ENCODE measurements around the gene EML4.
"Not testable (repeated sequence)": the region's sequence is repeated elsewhere in the genome, so short reads cannot be mapped to it uniquely, and the experiment has no call there.

The EML4 gene

DNA sequence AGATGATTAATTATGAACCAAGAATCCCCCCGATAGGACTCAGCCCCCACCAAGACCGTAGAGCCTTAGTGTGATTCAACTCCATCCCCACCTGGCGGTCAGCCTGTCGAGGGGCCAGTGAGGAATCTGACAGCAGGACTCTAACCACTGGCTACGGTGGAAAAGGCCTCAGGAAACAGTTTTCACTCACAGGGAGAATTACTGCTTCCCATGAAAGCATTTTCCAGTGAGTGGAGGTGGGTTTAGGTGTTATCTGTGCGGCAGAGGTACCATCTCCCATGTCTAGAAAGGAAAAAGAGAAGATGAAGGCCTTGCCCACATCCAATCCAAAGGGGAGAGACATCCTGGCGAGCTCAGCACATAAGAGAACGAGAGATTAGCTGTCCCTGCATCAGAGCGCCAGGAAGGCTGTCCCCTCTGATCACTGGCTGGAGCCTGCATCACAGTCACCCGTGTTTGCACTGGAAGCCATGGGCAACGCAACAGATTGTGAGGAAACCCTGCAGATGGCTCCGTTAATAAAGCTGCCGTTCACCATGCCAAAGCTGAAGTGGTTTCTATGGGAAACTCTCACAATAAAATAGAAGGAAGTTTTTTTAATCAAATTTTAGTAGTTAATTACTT is 169.5 kb downstream of the EML4 start:
- no peak for DNase-seq

DNA sequence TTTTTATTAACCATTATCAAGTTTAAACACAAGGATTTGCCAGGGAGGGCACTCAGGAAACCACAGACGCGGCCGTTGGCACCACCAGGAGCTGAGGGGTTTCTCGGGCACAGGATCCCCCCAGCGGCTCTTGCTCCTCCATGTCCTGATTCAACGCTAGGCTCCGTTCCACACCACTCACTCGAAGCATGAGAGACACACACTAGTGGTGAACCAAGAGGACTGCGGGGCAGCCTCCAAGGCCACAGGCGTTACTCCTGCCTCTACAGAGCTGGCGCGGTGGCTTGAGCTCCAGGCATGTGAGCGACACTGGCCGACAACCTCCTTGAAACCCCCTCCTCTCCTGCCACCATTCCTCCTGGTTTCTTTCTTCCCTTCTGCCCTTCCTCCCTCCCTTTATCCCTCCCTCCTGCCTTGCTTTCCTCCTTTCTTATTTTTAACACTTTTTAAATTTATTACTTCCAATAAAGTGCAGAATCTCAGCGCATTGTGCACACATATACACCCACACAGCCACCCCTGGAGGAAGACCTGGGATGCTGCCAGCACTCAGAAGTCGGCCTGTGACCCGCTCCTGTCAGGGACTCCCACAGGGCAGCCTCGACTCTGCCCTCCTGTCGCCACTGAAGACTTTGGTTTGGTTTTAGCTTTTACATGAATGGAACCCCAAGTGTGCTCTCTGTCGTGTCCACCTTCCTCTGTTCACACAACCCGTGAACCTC is 170.2 kb downstream of the EML4 start:
- DNase-seq = no peak

- DNase-seq = no peak
Observed at GRCh38 chr2:42340045-42340937, 171.1 kb downstream of the EML4 start.

DNA sequence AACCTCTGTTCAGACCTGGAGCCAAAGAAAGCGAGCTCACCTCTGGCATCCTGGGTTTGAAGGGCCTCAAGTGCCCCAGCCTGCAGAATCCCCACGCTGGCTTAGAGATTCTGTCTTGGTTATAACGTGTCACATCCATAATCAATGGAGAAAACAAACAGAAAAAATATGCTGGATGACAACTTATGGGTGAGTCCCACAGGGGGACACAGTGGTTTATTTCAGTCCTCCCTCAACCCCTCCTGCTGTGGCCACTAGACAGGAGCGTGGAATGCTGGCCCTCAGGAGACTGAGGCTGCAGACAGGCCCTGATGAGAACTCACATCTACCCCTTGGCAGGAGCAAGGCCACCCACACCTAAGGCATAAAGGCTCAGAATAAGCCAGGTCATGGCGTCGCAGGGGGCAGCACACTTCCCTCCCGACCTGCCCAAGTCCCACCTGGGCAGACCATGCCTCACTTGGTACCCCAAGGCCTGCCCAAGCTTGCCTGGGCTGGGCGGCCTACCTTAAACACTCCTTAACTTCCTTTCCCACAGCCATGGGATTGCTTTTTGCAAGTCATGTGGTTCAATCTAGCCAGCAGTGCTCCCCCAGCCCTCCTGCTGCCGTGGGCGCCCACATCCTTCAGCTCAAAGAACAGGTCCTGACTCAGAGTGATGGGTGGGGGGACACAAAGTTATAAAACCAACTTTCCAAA is 171.9 kb downstream of the EML4 start:
- no peak for DNase-seq

DNA sequence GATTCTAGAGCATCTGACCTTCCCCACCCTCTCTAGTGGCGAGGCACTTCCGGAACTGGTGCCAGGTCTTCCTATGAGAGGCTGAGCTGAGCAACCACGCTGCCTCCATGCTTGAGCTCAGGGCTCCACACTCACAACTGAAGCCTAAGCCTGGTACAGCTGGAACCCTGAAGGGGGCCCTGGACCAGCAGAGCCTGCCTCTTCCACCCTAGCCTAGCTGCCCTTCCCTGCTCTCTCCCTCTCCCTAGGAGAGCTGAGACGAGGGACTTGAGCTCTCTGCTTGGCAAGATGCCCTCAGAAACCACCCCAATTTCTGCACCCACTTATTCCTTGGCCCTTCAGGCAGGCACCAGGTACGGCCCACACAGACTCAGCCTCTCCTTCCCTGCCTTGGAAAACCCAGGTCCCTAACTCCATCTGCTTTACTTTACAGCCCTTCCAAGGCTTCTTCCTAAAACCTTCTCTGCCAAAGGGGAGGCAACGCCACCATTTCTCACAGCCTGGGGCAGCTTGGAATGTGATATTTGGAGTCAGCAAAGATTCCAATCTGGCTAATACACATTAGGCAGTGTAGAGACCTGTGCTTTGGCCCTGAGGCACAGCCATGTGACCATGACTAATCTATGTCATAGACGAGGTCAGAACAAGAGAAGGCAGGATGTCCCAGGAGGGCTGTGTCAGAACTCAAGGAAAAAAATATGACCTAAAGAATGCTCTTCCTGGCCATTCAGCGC is 173.1 kb downstream of the EML4 start:
- no peak for DNase-seq

- DNase-seq = no peak
Observed at GRCh38 chr2:42342795-42343241, 173.7 kb downstream of the EML4 start.

- DNase-seq = no peak
Observed at GRCh38 chr2:42345986-42346385, 176.8 kb downstream of the EML4 start.

DNA sequence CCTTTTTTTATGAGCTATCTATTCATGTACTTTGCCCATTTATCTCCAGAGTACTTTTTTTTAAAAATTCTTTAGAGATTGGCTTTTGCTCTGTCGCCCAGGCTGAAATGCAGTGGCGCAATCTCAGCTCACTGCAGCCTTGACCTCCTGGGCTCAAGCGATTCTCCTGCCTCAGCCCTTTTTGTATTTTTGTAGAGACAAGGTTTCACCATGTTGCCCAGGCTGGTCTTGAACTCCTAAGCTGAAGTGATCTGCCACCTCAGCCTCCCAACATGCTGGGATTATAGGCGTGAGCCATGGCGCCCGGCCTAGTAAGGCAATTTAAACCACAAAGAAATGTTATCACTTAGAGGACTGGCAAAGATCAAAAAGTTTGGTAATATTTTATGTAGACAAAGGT is 177.7 kb downstream of the EML4 start:
- DNase-seq = not testable (repeated sequence)

DNA sequence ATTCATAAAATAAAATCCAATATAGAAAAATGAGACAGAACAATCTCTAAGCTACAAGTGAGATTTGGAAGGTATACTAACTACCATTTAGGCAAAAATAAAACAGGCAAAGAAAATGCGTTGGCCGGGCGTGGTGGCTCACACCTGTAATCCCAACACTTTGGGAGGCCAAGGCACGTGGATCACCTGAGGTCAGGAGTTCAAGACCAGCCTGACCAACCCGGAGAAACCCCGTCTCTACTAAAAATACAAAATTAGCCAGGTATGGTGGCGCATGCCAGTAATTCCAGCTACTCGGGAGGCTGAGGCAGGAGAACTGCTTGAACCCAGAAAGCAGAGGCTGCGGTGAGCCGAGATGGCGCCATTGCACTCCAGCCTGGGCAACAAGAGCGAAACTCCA is 178.4 kb downstream of the EML4 start:
- DNase-seq = not testable (repeated sequence)

DNA sequence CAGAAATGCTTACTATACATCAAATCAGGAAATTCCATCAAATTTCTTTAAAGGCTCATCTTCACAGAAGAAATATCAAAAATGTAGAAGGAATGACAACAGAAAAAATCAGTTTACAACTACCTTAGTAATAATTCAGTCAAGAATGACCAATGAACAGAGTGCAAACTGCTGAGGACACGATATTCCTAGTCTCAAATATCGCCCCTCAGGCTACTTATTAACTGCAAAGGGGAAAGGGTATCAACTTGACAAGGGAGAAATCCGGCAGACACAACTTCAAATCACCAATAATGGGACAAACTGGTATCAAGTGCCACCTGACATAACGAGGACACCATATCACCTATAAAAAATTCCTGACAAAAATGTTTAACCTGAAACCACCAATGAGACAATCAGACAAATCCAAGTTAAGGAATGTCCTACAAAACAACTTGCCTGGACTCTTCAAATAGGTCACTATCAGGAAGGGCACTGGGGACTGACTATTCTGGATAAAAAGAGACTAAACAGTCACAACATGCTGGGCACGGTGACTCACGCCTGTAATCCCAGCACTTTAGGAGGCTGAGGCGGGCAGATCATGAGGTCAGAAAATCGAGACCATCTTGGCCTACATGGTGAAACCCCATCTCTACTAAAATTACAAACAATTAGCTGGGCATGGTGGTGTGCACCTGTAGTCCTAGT is 179.1 kb downstream of the EML4 start:
- DNase-seq = no peak

GRCh38 chr2:42350434-42351063 is 181.4 kb downstream of the EML4 start:
- DNase-seq = no peak

DNA sequence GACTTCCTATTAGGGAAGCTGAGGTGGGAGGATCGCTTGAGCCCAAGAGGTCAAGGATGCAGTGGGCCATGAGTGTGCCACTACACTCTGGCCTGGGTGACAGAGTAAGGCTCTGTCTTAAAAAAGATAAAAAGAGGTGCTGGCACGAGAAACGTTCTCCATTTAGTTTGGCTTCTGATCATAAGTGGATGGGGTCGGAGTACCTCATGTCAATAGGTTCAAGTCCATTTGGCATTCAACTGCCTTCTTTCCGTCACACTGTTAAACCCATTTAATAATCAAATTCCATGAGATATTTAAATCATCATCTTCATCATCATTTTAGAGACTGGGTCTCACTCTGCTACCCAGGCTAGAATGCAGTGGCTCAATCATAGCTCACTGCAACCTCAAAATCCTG is 182.7 kb downstream of the EML4 start:
- no peak for DNase-seq

GRCh38 chr2:42353792-42354429 is 184.8 kb downstream of the EML4 start:
- no peak for DNase-seq

DNA sequence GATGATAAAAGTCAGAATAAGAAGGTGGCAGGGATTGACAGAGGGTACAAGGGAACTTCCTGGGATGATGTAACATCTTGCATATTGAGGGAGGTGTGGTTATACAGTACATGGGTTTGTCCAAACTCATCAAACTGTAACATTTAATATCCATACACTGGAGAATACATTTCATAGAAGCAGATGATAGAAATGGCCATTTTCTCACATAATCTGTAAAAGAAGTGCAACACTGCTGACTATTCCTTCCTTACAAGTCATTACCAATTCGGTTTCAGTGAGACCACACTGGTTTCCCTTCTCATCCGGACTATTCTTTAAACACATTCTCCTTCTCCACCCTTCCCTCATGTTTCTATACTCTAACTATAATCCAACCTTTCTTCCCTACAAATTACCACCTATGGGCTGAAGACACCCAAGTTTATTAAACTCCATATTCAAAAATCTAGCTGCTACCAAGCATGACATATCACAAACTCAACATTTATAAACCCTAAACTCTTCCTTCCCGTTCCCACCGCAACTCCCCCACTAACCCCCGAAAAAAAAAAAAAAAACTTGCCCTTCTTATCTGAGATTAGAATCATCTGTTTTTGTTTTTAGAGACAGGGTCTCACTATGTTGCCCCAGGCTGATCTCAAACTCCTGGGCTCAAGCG is 190.3 kb downstream of the EML4 start:
- DNase-seq = no peak

DNA sequence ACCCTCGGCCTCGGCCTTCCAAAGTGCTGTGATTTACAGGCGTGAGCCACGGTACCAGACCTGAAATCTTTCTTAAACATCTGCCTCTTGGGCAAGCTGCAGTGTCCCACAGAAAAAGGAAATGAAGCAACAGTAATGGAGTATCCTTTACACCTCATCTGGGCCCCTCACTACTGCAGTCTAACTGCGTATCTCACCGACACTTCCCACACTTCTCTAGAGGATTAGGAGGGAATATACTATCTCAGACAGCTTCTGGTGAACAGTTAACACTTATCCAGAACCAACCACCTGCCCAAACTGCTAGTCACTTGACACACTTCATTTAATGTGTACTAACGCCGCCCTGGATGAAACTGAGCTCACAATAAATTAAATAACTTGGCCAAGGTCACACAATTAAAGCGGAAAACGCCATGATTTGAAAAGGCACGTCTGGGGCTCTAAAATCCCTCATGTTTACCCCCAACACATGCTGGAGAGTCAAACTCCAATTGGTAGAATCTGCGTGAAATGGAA is 190.9 kb downstream of the EML4 start:
- DNase-seq = no peak

GRCh38 chr2:42360493-42360889 is 191.3 kb downstream of the EML4 start:
- no peak for DNase-seq

GRCh38 chr2:42360890-42361727 is 192.0 kb downstream of the EML4 start, which contains the start of gene COX7A2L:
COX7A2L (minus strand) TSS chr2:42361217; CDS start chr2:42361161, 56 bp downstream.
- peak; percentile 70 for DNase-seq

DNA sequence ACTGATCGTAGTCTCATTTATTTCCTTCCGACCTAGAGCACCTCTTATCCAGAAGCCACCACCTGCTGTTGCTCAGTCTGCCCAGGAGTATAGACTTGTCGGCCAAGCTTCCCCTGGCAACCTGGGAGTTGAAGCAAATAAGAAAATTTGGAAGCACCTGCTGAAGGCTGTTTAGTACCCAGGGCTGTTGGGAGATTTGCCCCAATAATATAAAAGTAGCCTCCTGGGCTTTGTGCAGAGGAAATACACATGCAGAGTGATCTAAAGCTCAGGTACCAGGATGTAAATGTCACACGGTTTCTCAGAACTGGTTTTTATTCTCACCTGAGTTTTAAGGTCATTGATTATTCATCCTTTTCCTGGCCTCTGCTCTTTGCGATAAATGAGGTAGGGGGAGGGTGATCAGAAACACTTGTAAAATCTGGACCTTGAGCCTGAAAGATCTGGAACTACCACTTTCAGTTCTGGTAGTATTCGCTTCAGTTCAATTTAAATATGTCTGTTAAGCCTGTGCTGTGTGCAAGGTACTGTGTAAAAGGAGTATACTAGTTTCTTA is 192.7 kb downstream of the EML4 start:
- no peak for DNase-seq

All from SIG-M5 (cell line).